ENCODE results near the gene WT1. TPM values are rescaled to one million over a fixed set of nuclear protein-coding genes. Genes with fewer than 3 reads are reported as not detected.
A peak's percentile ranks its signal among the peaks of the same experiment; 100 is the strongest.

Gene WT1
- total RNA-seq, 1 donor from 2014 or later, result 122 TPM

DNA sequence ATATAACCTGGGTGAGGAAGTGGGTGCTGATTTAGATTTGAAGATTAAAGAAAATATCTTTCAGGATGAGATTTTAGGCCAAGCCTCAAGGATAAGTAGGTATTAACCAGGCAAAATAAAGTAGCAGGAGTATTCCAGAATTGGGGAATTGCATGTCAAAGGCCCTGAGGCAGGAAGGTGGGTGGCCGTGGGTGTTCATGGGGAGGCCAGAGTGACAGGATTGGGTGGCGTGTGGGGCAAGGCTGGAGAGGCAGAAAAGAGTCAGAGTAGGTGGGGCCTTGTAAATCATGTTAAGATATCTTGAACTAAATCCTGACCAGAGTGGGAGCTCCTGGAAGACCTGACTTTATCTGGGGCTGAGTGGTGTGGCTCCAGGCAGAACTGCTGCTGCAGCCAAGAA, 19.7 kb upstream of the WT1 start:
- H3K9me3 Mint-ChIP-seq, result no peaks in the 10 kb centered on the region
- no peak for DNase-seq (ENCODE audit: low spot score in 2 of 2, unreplicated experiment in 2 of 2)
- peak overlapping the region; percentile 92 for H3K27ac Mint-ChIP-seq
- H3K27me3 Mint-ChIP-seq (ENCODE audit: low read depth), result no peaks in the 10 kb centered on the region
- H3K4me1 Mint-ChIP-seq, result peaks cover 34% of the 10 kb centered on the region
- TF ChIP-seq, protein P1, sequence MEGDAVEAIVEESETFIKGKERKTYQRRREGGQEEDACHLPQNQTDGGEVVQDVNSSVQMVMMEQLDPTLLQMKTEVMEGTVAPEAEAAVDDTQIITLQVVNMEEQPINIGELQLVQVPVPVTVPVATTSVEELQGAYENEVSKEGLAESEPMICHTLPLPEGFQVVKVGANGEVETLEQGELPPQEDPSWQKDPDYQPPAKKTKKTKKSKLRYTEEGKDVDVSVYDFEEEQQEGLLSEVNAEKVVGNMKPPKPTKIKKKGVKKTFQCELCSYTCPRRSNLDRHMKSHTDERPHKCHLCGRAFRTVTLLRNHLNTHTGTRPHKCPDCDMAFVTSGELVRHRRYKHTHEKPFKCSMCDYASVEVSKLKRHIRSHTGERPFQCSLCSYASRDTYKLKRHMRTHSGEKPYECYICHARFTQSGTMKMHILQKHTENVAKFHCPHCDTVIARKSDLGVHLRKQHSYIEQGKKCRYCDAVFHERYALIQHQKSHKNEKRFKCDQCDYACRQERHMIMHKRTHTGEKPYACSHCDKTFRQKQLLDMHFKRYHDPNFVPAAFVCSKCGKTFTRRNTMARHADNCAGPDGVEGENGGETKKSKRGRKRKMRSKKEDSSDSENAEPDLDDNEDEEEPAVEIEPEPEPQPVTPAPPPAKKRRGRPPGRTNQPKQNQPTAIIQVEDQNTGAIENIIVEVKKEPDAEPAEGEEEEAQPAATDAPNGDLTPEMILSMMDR (IDR thresholded peaks at IDR 0.05; ENCODE audit: unreplicated experiment), result no peak
- H3K36me3 Mint-ChIP-seq, result peaks cover 4% of the 10 kb centered on the region
- no peak overlapping the region for H3K4me3 Mint-ChIP-seq

DNA sequence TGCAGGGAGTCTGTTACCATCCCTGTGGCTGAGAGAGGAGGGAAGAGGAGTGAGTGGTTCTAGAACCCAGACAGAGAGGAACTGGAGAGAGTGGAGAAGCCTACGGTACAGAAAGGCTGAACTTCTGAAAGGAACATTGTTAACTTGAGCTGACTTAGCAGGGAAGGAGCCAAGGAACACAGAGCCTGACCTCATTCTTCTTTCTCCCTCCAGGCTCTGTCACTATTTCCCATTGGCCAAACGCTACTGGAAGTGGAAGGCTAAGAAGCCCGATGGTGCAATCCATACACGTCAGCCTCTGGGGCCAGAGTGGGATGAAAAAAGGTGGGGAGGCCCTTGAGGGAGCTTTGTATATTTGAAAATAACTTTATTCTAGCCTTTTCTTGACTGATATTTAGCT, 16.5 kb upstream of the WT1 start:
- H3K4me1 Mint-ChIP-seq, result peaks cover 57% of the 10 kb centered on the region
- no peak for DNase-seq (ENCODE audit: low spot score in 2 of 2, unreplicated experiment in 2 of 2)
- TF ChIP-seq, protein P1 (IDR thresholded peaks at IDR 0.05; ENCODE audit: unreplicated experiment), result no peak

DNA sequence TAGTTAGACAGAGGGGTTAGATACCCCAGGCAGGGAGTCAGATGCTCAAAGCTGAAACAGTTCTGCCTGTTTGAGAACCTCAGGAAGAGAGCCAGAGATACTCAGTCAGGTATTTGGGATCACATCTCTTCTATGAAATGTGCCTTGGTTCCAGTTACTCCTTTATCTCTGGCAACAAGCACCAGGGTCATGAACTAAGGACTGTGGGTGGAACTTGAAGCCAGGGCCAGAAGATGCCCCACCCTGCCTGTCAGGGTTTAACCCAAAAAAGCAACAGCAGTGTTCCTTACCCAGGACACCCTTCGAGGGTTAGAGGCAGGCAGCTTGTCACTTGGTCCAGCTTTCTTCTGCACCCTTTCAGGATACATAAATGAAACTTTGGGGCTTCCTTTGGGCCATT, 15.0 kb upstream of the WT1 start:
- Mint-ChIP-seq H3K9me3 (no peaks in the 10 kb centered on the region), H3K27ac (peak overlapping the region; percentile 22), H3K4me1 (peaks cover 65% of the 10 kb centered on the region), H3K27me3 (ENCODE audit: low read depth) (peaks cover 7% of the 10 kb centered on the region), H3K4me3 (no peak overlapping the region), H3K36me3 (peaks cover 3% of the 10 kb centered on the region)
- TF ChIP-seq, protein P1 (IDR thresholded peaks at IDR 0.05; ENCODE audit: unreplicated experiment), result no peak
- no peak for DNase-seq (ENCODE audit: low spot score in 2 of 2, unreplicated experiment in 2 of 2)

More for the DNA sequence above, 16.5 kb upstream of the WT1 start:
- H3K4me3 Mint-ChIP-seq, result no peak overlapping the region
- no peaks in the 10 kb centered on the region for H3K27me3 Mint-ChIP-seq (ENCODE audit: low read depth)
- no peaks in the 10 kb centered on the region for H3K9me3 Mint-ChIP-seq
- H3K36me3 Mint-ChIP-seq, result peaks cover 4% of the 10 kb centered on the region
- peak overlapping the region; percentile 41 for H3K27ac Mint-ChIP-seq

DNA sequence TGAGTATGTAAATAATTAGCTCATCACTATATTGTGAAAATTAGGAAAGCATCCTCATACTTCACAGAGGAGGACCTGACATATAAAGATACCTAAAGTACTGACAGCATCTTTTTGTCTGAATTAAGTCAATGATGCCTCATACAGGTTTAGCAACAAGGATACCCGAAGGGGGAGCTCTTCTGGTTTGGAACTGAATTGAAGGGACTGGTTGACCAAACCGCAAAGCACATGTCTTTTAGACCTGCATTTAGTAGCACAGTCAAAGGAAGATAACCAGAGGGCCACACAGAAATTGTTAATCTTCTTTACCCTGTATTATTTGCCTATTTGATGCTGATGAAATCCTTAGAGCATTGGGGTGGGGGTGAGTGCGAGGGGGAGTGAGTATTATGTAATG, 12.9 kb upstream of the WT1 start:
- peak overlapping the region; percentile 5 for H3K27ac Mint-ChIP-seq
- H3K9me3 Mint-ChIP-seq, result no peaks in the 10 kb centered on the region
- peaks cover 3% of the 10 kb centered on the region for H3K36me3 Mint-ChIP-seq
- TF ChIP-seq, protein P1 (IDR thresholded peaks at IDR 0.05; ENCODE audit: unreplicated experiment), result no peak
- DNase-seq (ENCODE audit: low spot score in 2 of 2, unreplicated experiment in 2 of 2), result no peak
- no peak overlapping the region for H3K4me3 Mint-ChIP-seq
- peaks cover 19% of the 10 kb centered on the region for H3K27me3 Mint-ChIP-seq (ENCODE audit: low read depth)
- peaks cover 54% of the 10 kb centered on the region for H3K4me1 Mint-ChIP-seq

DNA sequence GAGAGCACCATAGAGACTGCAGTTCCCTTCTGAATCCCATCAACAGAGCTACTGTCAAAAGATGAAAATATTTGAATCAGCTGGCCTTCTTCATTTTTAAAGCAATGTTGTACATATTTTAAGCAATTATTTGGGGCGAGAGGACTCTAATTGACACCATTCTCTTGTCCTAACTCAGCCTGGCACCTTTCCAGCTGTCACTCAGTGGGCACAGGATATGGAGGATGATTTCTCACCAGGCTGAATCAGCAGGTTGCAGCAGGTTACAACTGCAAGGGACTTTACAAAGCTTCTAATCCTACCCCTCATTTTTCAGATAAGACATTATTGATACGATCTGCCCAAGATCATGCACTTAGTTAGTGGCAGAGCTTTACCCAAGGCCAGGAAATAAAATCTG, 11.9 kb upstream of the WT1 start:
- TF ChIP-seq, protein P1 (IDR thresholded peaks at IDR 0.05; ENCODE audit: unreplicated experiment), result no peak
- Mint-ChIP-seq H3K4me3 (no peak overlapping the region), H3K4me1 (peaks cover 57% of the 10 kb centered on the region)

DNA sequence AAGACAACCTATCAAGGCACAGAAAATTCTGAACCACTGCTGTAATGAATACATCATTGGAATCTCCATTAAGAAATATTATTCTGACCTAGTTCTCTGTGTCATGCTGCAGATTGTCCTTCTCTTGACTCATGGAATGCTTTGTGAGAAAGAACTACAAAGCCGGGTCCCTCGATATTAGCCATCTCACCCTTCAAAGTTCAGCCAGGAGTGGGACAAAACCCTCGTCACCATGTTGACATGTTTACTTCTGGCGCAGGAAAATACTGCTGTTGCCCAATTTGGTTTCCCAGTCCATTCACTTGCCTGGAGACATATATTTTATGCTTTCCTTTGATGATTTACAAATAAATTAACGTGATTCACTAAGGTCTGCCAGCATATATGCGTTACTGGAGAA, 10.9 kb upstream of the WT1 start:
- no peak overlapping the region for H3K4me3 Mint-ChIP-seq
- H3K4me1 Mint-ChIP-seq, result peaks cover 56% of the 10 kb centered on the region
- H3K27me3 Mint-ChIP-seq (ENCODE audit: low read depth), result peaks cover 39% of the 10 kb centered on the region
- H3K36me3 Mint-ChIP-seq, result peaks cover 6% of the 10 kb centered on the region
- peak overlapping the region; percentile 74 for H3K27ac Mint-ChIP-seq
- H3K9me3 Mint-ChIP-seq, result no peaks in the 10 kb centered on the region
- DNase-seq (ENCODE audit: low spot score in 2 of 2, unreplicated experiment in 2 of 2), result no peak
- TF ChIP-seq, protein P1 (IDR thresholded peaks at IDR 0.05; ENCODE audit: unreplicated experiment), result no peak

More for the DNA sequence above, 11.9 kb upstream of the WT1 start:
- H3K9me3 Mint-ChIP-seq, result no peaks in the 10 kb centered on the region
- peaks cover 28% of the 10 kb centered on the region for H3K27me3 Mint-ChIP-seq (ENCODE audit: low read depth)
- DNase-seq (ENCODE audit: low spot score in 2 of 2, unreplicated experiment in 2 of 2), result no peak
- H3K36me3 Mint-ChIP-seq, result peaks cover 3% of the 10 kb centered on the region
- H3K27ac Mint-ChIP-seq, result no peak overlapping the region

Data from mesothelial cell of epicardium (in vitro differentiated cells).